Stomach (tissue), 19 donors: ENCODE data around the gene NT5DC3. TPM values are rescaled to one million over a fixed set of nuclear protein-coding genes. Genes with fewer than 3 reads are reported as not detected.
A peak's percentile ranks its signal among the peaks of the same experiment; 100 is the strongest.

ENCODE experiments used
- DNase-seq, 2 donors: peaks; one replicate each; pipeline versions ENCODE4 v3.0.0 to v3.0.0-alpha.2; 2013 to 2019
- H3K27ac ChIP-seq, 5 donors: fragments of 200-600 bp in 4 of 5; sonication (generic) in 4 of 5; one replicate each; pipeline ENCODE4 v1.5.1; 2013 to 2019; ENCODE audit warnings: mild to moderate bottlenecking in 1 of 5, moderate library complexity in 1 of 5
- H3K27me3 ChIP-seq, 3 donors: fragments of 200-600 bp; sonication (generic); one replicate each; pipeline ENCODE4 v1.5.1; 2017 to 2019; ENCODE audit warnings: mixed run types in 1 of 3
- H3K36me3 ChIP-seq, 4 donors: fragments of 200-600 bp; sonication (generic); 1 replicate in 3 of 4; 2 replicates in 1 of 4; pipeline ENCODE4 v1.5.1; 2016 to 2019
- H3K4me1 ChIP-seq, 4 donors: fragments of 200-600 bp; sonication (generic); one replicate each; pipeline ENCODE4 v1.5.1; 2016 to 2019
- H3K4me3 ChIP-seq, 4 donors: fragments of 200-600 bp; sonication (generic) in 3 of 4; one replicate each; pipeline ENCODE4 v1.5.1; 2016 to 2019; ENCODE audit warnings: mild to moderate bottlenecking in 1 of 4
- H3K9me3 ChIP-seq, 4 donors: fragments of 200-600 bp; sonication (generic); one replicate each; pipeline ENCODE4 v1.5.1; 2016 to 2019
- EP300 ChIP-seq: sonication (generic); formaldehyde crosslinking; IDR thresholded peaks from one replicate; pipeline ENCODE4 v1.6.1; 2017; ENCODE audit warnings: antibody characterized with exemption
- POLR2A ChIP-seq, 4 donors: fragments of 450-650 bp; IDR thresholded peaks; one replicate each; pipeline ENCODE4 v1.6.1; 2016; ENCODE audit warnings: antibody characterized with exemption in 4 of 4, control low read depth in 2 of 4, mild to moderate bottlenecking in 1 of 4, moderate library complexity in 1 of 4
- POLR2AphosphoS5 ChIP-seq, 3 donors: sonication (generic); formaldehyde crosslinking; IDR thresholded peaks; one replicate each; pipeline ENCODE4 v1.6.1; 2016; ENCODE audit warnings: antibody characterized with exemption in 3 of 3
- WGBS, 5 donors: extraction: QIAGEN DNeasy Blood & Tissue Kit in 3 of 5; methylation state at CpG; one replicate each; pipeline versions ENCODE4 v1.1.5 to v1.1.7; 2013 to 2018; 5-methylcytosine and 5-hydroxymethylcytosine counted together
- intact Hi-C: fragments of 100-400 bp; cut with DNase I; formaldehyde crosslinking; loops from one replicate; pipeline ENCODE4 v1.15.1; 2023; ENCODE audit warnings: low total_unique reads
- long read RNA-seq, 10 donors: transcript quantifications; one replicate each; lab custom pipeline, GENCODE V29; 2026
- polyA plus RNA-seq, 3 donors: library from polyadenylated mRNA; stranded (reverse); fragments of 200-250 nt; gene quantifications; one replicate each; pipeline ENCODE4 v1.2.3, GENCODE V29; 2013
- total RNA-seq, 5 donors: library from RNA; depleted of rRNA; stranded (reverse); fragments of >200 nt; gene quantifications; one replicate each; pipeline versions ENCODE4 v1.1.0 to v1.2.3, GENCODE V29; 2014 to 2016
- TF ChIP-seq, protein P1 (sequence below), 7 experiments: fragments of 450-650 bp in 4 of 7; fragments of 200-600 bp in 3 of 7; sonication (generic) in 3 of 7; IDR thresholded peaks; one replicate each; pipeline ENCODE4 v1.5.1; 2016 to 2019; ENCODE audit warnings: antibody characterized with exemption in 7 of 7, control low read depth in 2 of 7, mild to moderate bottlenecking in 1 of 7
- donor health status: healthy with polysubstance abuse.
- donor health status: Bipolar disorder and iron deficiency.
- donor health status: healthy.

Gene NT5DC3
- total RNA-seq (10 to 100 TPM in 3 of 5 donors, 1 to 10 TPM in 2; 7.6 to 42.9 (median 13.6) TPM), polyA plus RNA-seq (1 to 10 TPM in 1 of 3 donors, under 1 TPM in 2; 0.76 to 3.5 (median 0.81) TPM)
- long read RNA-seq, donor 1 = 0 reads
- long read RNA-seq, donor 2, full-length matches to known transcripts = 1 of 1 reads
- long read RNA-seq, donor 2, partial matches to known transcripts = 0 of 1 reads
- long read RNA-seq, donor 2, other reads (novel, unspliced or antisense) = 0 of 1 reads
- long read RNA-seq, donor 3 = 0 reads
- long read RNA-seq, donor 4 = 0 reads
- long read RNA-seq, donor 5 = 0 reads
- long read RNA-seq, donor 6 = 0 reads
- long read RNA-seq, donor 7, full-length matches to known transcripts = 1 of 1 reads
- long read RNA-seq, donor 7, partial matches to known transcripts = 0 of 1 reads
- long read RNA-seq, donor 7, other reads (novel, unspliced or antisense) = 0 of 1 reads
- long read RNA-seq, donor 8 = 0 reads
- long read RNA-seq, donor 9 = 0 reads
- long read RNA-seq, donor 10 = 0 reads

DNA sequence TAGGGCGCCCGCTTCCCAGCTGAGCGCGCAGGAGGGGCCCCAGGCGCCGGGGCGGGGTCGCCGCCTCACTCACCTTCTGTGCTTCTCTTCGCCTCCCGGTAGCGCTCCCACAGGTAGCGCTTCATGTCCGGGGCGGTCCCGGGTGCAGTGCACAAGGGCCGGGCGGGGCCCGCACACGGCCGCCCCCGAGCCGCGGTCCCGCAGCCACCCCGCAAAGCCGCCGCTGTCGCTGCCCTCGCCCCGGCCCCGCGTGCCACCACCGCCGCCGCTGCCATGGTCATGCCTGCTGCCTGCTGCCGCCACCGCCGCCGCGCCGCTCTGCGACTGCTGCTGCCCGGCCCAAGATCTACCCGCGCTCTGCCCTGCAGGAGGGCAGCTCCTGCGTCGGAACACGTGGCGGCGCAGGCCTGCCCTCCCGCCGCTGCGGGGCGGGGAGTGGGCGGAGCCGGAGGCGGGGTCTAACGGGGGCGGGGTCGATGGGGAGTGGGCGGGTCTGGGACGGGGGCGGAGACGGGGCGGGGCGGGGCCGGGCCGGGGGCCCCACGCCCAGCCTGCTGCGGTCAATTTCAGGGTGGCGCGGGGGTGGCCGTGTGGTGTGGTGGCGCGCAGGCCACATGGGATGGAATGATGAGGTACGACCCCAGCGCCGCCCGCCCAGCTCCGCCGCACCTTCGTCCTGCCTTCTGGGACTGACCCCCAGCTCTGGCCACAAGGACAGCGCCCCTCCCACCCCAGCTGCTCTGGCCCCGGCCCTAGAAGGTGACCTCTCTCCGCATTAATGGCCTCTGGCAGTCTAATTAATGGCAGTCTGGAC is at the start of gene NT5DC3:
NT5DC3 (minus strand) TSS at position 359 of the 814 bp plus-strand sequence; CDS start at position 281, 78 bp downstream.
- Histone ChIP-seq H3K27me3 (no peaks in the 10 kb centered on the region), H3K4me1 (peaks cover 13 to 45% (median 34%) of the 10 kb centered on the region in 4 donors), H3K36me3 (peaks cover 0 to 7% (median 0%) of the 10 kb centered on the region in 4 donors), H3K27ac (peak within 1 kb of the TSS; percentile 67 to 88 (median 80)), H3K4me3 (peak within 1 kb of the TSS; percentile 78 to 94 (median 92)), H3K9me3 (no peaks in the 10 kb centered on the region)
- intact Hi-C loops = no loop called here
- WGBS, 5 donors = 3 to 8% (median 6%) methylated on average over 2 to 85 of the region's 86 CpGs
- peak; percentile 92 to 97 (median 96) for TF ChIP-seq POLR2AphosphoS5 (IDR thresholded peaks at IDR 0.05)
- TF ChIP-seq, protein P1, sequence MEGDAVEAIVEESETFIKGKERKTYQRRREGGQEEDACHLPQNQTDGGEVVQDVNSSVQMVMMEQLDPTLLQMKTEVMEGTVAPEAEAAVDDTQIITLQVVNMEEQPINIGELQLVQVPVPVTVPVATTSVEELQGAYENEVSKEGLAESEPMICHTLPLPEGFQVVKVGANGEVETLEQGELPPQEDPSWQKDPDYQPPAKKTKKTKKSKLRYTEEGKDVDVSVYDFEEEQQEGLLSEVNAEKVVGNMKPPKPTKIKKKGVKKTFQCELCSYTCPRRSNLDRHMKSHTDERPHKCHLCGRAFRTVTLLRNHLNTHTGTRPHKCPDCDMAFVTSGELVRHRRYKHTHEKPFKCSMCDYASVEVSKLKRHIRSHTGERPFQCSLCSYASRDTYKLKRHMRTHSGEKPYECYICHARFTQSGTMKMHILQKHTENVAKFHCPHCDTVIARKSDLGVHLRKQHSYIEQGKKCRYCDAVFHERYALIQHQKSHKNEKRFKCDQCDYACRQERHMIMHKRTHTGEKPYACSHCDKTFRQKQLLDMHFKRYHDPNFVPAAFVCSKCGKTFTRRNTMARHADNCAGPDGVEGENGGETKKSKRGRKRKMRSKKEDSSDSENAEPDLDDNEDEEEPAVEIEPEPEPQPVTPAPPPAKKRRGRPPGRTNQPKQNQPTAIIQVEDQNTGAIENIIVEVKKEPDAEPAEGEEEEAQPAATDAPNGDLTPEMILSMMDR (IDR thresholded peaks at IDR 0.05) = no peak
- peak; percentile 80 to 95 for DNase-seq

DNA sequence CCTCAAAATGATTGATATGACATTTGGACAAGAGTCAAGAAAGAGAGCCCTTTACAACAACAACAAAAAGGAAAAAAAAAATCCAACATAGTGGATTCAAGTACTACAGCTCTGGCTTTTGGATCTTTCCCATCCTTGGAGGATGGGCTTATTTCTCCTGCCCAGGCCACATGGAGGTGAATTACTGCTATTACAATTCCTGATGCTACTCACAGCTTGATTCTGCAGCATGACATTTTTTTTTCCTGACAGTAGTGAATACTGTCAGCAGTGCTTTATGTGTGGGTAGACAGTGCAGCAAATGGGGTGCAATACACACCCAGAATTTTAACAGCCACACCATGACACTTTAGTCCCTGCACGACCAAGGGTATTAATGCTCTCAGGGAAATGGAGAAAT is 46.7 kb upstream of the NT5DC3 start:
- Histone ChIP-seq H3K27me3 (no peaks in the 10 kb centered on the region), H3K9me3 (no peaks in the 10 kb centered on the region), H3K27ac (no peak overlapping the region), H3K4me1 (peaks cover 0 to 5% (median 0%) of the 10 kb centered on the region in 4 donors), H3K36me3 (no peaks in the 10 kb centered on the region), H3K4me3 (no peak overlapping the region)
- 72 to 83% (median 80%) methylated on average over 1 of the region's 1 CpG for WGBS, 5 donors
- DNase-seq = no peak
- no peak for TF ChIP-seq POLR2AphosphoS5 (IDR thresholded peaks at IDR 0.05)
- TF ChIP-seq POLR2A (IDR thresholded peaks at IDR 0.05) = no peak
- no peak for TF ChIP-seq EP300
- TF ChIP-seq, protein P1 (IDR thresholded peaks at IDR 0.05) = no peak
- intact Hi-C loops = no loop called here

DNA sequence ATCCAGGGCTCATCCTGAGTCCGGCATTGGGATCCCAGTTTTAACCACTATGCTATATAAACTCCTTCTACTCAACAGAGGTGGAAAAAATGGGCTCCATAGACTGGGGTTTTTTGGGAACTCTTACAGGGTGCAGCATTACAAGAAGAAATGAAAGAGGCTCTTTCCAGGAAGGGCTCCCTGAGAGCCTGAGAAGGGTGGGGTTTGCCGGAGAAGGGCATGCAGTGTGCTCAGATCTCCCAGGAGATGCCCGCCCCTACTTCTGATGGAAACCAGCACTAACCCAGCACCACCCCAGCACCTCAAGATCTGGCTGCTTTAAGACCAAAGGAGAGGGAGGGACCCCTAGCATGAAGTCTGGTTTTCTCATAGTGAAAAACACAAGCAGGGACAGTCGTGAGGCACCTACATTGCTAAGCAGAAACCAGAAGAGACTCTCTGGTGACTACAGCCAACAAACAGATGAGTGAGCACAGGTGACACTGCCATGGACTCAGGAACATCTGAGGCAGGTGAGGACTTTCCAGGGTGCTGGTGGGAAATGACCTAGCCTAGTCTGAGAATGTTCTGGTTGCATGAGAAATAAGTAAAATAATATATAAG is 45.3 kb upstream of the NT5DC3 start:
- no peak overlapping the region for H3K27ac ChIP-seq
- H3K9me3 ChIP-seq = no peaks in the 10 kb centered on the region
- H3K4me1 ChIP-seq = peaks cover 0 to 5% (median 0%) of the 10 kb centered on the region in 4 donors
- H3K36me3 ChIP-seq = no peaks in the 10 kb centered on the region
- intact Hi-C loops = no loop called here
- no peak overlapping the region for H3K4me3 ChIP-seq
- WGBS, 5 donors = 44 to 84% (median 58%) methylated on average over 4 of the region's 4 CpGs
- no peaks in the 10 kb centered on the region for H3K27me3 ChIP-seq
- DNase-seq = no peak
- TF ChIP-seq POLR2AphosphoS5 (IDR thresholded peaks at IDR 0.05) (no peak), EP300 (no peak), POLR2A (IDR thresholded peaks at IDR 0.05) (no peak)
- TF ChIP-seq, protein P1 (IDR thresholded peaks at IDR 0.05) = no peak

DNA sequence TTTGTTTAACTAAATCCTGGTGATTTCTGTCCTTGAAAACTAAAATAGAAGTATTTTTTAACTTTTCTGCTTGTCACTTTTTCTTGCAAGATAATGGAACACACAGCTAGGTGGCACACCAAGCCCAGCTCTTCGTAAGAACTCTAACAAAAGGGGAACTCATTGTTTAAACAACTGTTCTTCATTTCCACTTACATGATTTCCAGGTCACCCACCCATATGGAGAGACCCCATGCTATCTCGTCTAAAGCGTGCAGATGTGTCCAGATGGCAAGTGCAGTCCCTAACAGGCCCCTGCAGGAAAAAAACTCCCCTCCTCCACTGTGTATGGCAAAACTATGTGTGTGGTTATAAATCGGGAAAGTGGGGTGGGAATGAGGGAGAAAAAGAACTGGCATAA is 43.3 kb upstream of the NT5DC3 start:
- intact Hi-C loops = no loop called here

More for the DNA sequence above, 43.3 kb upstream of the NT5DC3 start:
- Histone ChIP-seq H3K9me3 (no peaks in the 10 kb centered on the region), H3K36me3 (no peaks in the 10 kb centered on the region), H3K4me1 (peaks cover 0 to 5% (median 0%) of the 10 kb centered on the region in 4 donors), H3K27me3 (no peaks in the 10 kb centered on the region), H3K27ac (no peak overlapping the region), H3K4me3 (no peak overlapping the region)
- WGBS, 5 donors = 14 to 51% (median 36%) methylated on average over 4 of the region's 4 CpGs
- peak in 1 of 2 donors; percentile 64 for DNase-seq
- TF ChIP-seq POLR2A (IDR thresholded peaks at IDR 0.05) (no peak), POLR2AphosphoS5 (IDR thresholded peaks at IDR 0.05) (no peak)
- TF ChIP-seq, protein P1 (IDR thresholded peaks at IDR 0.05) = no peak
